HG03521 (cell line): ENCODE measurements around the gene RNASEL.
"Not testable (repeated sequence)": the region's sequence is repeated elsewhere in the genome, so short reads cannot be mapped to it uniquely, and the experiment has no call there.

Source experiments
- ATAC-seq: cut with Tn5 transposase; IDR thresholded peaks from one replicate; pipeline ENCODE4 v1.9.1; 2021; ENCODE audit warnings: mild to moderate bottlenecking, moderate library complexity; ENCODE audit not compliant: unreplicated experiment

RNASEL gene, protein sequence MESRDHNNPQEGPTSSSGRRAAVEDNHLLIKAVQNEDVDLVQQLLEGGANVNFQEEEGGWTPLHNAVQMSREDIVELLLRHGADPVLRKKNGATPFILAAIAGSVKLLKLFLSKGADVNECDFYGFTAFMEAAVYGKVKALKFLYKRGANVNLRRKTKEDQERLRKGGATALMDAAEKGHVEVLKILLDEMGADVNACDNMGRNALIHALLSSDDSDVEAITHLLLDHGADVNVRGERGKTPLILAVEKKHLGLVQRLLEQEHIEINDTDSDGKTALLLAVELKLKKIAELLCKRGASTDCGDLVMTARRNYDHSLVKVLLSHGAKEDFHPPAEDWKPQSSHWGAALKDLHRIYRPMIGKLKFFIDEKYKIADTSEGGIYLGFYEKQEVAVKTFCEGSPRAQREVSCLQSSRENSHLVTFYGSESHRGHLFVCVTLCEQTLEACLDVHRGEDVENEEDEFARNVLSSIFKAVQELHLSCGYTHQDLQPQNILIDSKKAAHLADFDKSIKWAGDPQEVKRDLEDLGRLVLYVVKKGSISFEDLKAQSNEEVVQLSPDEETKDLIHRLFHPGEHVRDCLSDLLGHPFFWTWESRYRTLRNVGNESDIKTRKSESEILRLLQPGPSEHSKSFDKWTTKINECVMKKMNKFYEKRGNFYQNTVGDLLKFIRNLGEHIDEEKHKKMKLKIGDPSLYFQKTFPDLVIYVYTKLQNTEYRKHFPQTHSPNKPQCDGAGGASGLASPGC

DNA sequence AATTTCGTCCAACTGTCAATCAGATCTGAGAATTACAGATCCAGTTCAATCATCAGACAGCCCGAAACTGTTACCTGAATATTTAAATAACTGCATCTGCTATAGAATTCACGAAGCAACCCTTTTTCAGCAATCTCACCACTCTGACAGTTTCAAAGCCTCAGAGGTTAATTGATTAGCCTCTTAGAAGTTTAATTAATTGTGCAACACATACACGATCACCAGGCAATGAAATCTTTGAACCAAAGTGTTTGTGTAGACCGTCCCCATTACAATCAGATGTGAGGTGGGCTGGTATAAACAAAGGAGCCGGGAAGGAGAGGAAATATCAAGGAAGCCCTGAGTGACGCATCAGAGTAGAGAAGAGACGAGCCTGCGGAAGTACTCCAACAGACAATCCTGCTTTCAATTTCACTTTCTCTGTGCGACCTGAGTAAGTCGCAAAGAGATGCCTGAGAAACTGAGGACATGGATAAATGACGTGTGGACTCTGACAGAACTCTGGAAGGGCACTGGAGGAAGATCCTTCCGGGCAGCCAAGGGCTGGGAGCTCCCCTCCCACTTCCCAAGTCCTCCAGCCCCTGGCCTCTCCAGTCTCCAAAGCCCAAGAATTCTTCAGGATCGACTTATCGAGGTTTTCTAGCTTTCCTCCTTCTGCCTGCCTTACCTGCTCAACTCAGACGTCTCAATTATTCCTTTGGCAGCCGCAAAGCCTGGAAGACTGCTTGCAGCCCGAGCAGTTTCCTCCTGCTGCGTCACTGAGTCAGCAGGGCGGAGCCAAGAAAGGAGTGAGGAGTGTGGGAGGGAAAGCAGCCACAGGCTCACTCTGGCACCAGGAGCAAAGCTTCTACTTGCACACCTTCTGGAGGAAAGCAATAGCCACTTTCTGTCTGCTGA is at the start of gene RNASEL:
Gene RNASEL (minus strand): TSS at position 757 of the 897 bp plus-strand sequence. CDS start 2,450 bp downstream, outside the sequence.
- peak; percentile 73 for ATAC-seq

DNA sequence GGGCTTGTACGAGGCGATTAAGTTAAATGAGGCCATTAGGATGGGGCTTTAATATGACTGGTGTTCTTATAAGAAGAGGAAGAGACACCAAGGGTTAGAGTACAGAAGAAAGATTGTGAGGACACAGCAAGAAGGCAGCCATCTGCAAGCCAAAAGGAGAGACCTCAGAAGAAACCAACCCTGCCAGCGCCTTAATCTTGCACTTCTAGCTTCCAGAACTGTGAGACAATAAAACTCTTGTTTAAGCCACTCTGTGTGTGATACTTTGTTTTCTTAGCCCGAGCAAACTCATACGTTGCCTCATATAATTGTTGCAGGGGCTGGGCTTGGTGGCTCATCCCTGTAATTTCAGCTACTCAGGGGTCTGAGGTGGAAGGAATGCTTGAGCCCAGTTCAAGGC is 48.7 kb upstream of the RNASEL start:
- ATAC-seq: no peak

DNA sequence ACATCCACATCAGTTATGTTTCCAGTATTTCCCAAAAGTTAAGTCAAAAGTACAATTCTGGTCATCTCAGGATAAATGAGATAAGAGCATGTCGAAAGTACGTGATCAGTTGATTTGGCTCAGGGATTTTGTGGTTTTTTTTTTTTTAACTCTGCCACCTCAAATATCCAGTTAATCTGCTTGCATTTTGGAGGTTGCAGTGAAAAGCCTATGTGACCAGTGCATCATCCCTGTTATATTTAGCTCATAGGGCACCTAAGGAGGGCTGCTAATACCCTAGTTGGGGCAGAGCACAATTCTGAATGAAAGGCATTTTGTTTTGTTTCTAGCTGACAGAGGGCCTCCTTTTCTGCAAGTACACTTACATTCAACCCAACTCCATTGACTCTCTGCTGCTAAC is 46.8 kb upstream of the RNASEL start:
- no peak for ATAC-seq

DNA sequence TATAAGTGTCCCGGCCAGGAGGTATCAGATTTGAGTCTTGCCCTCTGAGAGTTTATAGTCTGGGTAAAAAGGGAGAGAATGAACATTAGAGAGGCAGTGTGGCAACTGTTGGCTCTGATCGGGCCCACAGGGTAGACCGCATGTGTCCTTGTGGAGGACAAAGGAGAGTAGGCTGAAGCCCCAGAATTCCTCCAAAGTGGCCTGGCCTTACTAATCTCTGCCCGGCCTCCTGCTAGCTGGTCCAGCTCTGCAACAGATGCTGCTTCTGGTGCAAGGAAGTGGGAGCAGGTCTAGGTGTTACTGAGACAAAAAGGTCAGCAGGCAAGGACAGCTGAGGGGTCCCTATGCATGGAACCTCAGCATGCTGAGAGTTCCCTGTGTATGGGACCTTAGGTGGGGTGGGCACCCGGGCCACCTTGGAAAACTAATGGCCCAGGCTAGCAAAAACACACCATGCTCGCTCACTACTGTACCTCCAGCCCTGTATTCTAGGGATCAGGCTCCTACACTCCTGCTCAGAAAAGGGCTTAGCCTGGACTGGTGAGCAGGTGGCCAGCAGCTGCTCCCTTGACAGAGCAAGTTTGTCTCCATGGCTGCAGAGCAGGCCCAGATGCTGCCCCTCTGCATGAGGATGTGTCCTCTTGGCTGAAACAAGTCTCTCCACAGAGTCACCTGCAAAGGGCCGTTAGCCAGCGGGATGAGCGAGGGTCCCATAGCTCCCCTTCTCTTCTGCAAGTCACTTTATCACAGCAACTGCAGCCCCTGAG is 45.4 kb upstream of the RNASEL start:
- ATAC-seq: no peak

DNA sequence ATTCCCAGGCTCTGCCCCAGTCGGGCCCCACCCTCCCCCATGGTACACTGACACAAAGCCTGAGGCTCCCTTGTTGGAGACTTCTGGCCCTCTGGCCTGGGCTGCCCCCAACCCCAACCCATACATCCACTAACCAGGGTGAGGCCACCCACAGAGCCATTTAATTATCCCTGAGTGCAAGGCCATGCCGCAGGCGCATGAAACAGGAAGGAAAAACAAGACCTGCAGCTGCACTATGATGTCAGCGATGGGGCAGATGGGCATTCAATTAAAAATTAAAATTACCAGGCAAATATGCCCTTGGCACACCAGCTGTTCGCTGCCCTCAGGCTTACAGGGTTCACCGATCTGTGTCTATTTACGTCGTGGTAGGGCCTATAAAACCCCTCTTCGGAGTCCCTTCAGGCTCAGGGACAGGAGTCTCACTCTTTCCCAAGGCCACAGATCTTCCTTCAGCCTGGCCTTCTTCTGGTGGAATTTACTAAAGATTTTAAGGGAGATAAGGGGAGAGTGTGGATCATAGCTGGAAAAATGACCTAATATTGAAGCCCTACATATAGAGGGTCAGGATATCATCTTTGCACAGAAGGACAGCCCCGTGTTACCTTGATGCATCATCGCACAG is 44.7 kb upstream of the RNASEL start:
- no peak for ATAC-seq

DNA sequence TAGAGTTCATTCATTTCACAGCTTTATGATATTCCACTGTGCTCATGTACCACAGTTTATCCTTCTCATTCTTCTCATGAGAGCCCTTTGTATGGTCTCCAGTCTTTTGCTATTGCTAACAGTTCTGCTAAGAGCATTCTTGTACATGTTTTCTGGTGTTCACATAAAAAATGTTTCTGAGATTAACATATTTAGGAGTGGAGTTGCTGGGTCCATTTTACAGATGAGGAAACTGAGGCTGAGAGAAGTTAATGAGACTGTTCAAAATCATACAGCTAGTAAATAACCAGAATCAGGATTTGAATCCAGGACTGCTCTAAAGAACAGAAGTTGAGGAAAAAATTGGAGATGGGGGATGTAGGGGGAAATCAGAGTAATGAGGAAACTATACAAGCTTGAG is 44.0 kb upstream of the RNASEL start:
- no peak for ATAC-seq

DNA sequence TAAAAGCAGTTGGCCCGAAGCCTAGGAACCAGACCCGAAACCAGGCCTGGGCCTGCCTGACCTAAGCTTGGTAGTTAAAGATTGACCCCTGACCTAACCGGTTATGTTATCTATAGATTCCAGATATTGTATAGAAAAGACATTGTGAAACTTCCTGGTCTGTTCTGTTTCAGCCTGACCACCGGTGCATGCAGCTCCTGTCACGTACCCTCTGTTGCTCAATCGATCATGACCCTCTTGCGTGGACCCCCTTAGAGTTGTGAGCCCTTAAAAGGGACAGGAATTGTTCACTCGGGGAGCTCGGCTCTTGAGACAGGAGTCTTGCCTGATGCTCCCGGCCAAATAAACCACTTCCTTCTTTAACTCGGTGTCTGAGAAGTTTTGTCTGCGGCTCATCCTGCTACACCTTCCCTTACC is 43.4 kb upstream of the RNASEL start:
- ATAC-seq: not testable (repeated sequence)

DNA sequence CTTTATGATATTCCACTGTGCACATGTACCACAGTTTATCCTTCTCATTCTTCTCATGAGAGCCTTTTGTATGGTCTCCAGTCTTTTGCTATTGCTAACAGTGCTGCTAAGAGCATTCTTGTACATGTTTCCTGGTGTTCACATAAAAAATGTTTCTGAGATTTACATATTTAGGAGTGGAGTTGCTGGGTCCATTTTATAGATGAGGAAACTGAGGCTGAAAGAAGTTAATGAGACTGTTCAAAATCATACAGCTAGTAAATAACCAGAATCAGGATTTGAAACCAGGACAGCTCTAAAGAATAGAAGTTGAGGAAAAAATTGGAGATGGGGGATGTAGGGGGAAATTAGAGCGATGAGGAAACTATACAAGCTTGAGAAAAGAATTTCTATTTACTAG is 42.9 kb upstream of the RNASEL start:
- no peak for ATAC-seq

DNA sequence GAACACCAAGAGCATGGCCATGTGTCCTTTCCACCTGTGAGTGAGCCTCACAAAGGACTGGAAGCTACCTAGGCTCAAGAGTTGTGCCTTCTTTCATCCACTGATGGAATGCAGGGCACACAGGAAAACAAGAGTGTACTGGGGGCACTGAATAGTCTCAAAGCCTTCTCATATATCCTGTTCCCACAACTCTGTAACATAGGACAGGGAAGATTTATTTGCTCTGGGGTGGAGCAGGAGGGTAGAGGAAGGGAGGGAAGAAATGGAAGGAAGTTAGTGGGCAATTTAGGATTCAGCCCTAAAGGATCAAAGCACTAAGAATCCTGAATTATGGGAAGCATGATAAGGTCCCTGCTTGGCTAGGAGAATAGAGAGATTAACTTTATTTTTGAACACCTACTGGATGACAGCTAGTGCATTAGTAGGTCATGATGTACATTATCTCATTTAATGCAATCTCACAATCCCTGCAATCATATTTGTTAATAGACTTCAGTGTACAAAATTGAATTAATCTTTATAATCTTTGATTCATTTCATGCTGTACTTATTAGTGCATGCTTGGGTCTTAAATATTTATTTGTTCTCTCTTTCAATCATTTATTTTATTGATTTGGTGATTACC is 42.1 kb upstream of the RNASEL start:
- ATAC-seq: no peak

DNA sequence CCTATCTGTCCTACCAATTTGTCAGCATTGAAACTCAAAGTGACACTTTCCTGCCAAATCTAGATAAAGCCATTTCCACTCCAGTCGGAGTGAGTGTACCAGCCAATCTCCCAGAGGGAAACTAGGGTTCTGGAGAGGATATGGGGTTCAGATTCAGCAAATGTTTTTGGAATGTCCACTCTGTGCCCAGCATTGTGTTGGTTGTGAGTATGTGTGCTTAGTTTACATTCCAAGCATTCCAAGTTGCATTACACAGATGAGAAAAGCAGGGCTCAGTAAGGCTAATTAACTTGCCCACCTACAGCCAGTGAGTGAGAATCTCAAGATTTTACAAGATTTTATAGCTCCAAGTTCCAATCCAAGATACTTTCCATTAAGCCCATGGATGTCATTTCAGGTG is 41.5 kb upstream of the RNASEL start:
- ATAC-seq: no peak

DNA sequence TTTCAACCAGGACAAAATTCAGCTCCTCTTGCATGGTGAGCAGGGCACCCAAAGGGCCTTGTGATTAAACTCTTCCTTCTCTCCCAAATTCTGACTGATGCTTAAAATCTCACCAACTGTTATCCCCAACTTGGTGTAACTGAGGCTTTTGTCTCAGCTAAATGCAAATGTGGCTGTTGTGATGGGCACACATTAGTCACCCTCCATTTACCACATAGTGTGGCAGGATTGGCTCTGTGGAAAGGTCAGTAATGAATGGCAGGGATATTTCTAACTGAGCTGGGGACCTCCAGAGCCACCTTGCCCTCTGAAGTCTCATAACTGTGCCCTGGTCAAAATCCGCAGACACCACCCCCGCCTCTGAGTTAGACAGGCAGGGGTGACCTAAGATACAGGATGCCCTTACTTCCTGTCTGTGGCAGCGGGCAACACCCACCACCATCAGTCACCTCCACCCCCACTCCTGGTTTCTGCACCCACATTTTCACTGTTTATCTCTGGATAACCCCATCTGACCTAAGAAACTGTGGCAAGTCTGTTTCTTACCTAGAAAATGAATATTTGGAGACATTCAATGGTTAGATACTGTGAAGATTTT is 40.5 kb upstream of the RNASEL start:
- ATAC-seq: no peak

DNA sequence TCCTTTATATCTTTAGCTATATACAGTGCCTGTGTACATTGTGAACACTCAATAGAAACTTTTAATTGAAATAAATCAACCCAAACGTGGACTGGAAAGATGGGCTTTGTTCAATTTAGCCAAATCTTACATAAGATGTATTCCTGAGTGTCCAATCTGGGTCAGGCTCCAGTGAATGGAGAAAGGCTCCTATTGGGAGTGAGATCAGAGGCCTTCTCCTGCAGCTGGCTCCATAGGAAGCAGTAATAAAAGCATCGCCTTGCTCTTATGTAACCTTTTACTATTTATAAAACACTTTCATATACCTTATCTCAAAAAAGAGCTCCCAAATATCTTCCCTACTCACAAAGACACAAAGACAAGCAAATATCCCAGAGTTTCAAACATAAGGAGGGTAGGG is 40.0 kb upstream of the RNASEL start:
- no peak for ATAC-seq

DNA sequence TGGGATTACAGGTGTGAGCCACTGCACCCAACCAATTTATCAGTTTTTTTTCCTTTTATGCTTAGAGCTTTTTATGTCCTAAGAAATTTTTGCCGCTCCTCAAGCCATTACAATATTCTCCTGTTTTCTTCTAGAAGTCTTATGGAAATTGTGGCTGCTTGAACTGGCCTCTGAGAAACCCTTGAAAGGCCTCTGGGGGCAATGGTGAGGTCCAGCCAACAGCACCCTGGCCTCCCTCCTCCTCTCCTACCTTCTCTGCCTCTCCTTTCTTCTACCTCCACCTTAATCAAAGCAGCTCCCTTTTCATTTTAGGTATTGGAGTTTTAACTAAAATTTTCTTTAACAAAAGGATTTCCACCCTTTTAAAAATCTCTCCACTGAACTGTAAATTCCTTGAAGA is 39.6 kb upstream of the RNASEL start:
- ATAC-seq: no peak

DNA sequence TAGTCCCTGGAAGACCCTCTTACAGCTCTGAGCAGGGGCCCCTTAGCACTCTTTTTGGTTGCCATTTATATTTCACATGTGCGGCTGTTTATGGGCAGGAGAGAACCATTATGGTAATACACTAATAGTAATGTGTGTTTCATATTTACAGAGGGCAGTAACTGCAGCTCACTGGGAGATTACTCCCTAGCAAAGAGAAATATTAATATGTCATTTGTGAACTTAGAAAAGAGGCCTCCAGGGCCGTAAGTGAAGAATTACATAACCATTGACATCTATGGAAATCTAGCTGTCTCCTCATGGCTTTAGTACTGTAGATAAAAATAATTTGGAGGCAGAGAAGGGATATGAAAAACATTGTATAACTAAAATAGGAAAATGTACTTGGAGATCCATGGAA is 38.6 kb upstream of the RNASEL start:
- no peak for ATAC-seq

DNA sequence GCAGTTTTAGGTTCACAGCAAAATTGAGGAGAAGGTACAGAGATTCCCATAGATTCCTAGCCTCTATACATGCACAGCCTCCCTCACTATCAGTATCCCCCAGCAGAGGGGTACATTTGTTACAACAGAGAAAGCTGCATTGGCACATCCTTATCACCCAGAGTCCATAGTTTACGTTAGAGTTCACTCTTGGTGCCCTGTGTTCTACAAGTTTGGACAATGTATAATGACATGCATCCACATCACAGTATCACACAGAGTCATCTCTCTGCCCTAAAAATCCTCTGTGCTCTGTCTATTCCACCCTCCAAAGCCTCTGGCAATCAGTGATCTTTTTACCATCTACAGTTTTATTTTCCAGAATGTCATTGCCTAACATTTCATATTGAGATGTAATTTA is 37.5 kb upstream of the RNASEL start:
- ATAC-seq: no peak

DNA sequence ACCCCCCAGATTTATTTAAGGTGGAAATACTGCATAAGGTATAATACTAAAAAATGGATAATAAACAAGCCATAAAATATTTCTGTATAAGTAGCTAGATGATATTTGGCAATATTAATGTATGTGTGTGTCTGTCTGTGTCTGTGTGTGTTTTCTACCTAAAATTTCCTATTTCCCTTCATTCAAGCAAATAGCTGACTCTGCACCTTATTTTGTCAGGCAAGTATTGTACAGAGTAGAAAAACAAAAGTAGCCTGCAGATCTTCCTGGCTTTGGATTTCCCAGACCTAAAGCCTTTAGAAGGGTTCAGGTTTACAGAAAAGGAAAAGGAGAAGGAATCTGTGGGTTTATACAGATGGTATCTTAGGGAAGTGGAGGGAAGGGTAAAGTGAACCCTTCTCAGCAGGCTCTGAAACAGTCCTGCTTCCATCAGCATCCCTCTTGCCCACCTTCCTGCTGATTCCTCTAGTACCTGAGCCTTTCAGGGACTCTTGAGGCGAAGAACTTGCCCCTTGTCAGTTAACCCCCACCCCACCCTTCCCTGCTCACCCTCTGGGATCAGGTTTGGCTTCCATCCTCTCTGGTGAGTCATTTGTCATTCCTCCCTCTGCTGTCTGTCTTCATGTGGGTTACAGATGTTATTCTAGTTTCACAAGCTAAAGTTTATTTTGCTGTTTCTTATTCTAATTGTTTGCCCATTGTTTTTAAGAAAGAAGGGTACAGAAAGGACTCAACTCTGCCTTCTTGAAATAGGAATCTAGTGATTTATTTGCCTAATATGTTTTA is 36.9 kb upstream of the RNASEL start:
- ATAC-seq: no peak

DNA sequence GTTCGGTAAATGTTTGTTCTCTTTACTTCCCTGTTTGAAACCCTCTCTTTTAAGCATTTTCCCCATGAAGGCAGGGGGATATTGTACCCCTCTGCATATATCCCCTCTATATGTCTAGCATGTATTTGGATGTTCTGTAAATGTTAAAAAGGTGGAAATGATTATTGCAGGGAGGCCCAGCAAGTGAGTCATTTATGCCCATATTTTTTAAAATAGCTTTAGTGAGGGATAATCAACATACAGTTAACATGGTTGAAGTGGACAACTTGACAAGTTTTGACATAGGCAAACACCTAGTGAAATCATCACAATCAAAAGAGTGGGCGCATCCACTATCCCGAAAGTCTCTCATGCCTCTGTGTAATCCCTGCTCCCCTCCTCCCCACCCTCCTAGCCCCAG is 36.0 kb upstream of the RNASEL start:
- no peak for ATAC-seq

DNA sequence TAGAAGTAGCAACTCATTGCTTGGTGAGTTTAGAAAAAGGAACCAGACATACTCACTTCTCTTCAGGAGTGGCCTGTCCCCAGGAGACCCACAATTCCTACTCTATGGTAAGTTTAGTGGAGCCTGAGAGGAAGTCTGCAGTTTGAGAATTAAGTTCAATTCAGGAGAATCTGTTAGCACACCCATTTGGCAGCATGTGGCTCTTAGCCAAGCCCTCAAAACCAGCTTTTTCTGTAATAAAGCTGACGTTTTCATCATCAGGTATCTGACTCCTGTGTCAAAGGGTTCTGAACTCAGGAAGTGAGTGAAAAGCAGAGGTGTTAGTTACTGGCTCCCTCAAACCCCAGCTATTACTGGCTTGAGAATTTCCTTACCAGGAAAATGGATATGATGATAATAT is 35.5 kb upstream of the RNASEL start:
- no peak for ATAC-seq
